HG03064 (cell line): ENCODE results near the gene ARRDC5.
"Not testable (repeated sequence)": the region's sequence is repeated elsewhere in the genome, so short reads cannot be mapped to it uniquely, and the experiment has no call there.

ENCODE experiments used
- ATAC-seq: cut with Tn5 transposase; IDR thresholded peaks from one replicate; pipeline ENCODE4 v1.9.1; 2021; ENCODE audit warnings: low read depth; ENCODE audit not compliant: unreplicated experiment

ARRDC5 gene

DNA sequence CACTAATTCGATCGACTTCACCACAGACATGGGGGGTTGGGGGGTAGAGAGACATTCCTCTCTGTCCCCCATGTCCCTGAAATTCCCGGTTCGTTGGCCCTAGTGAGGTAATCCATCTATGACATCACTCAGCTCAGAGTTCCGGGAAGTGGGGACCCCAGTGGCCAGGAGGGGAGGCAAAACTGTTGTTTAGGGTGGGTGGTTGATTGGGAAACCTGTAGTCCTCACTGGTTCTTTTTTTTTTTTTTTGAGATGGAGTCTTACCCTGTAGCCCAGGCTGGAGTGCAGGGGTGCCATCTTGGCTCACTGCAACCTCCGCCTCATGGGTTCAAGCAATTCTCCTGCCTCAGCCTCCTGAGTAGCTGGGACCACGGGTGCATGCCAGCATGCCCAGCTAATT, at the start of gene ARRDC5:
Gene ARRDC5 (minus strand): TSS at position 101 of the 400 bp plus-strand sequence. CDS start 71 bp downstream, at position 30.
- no peak for ATAC-seq

DNA sequence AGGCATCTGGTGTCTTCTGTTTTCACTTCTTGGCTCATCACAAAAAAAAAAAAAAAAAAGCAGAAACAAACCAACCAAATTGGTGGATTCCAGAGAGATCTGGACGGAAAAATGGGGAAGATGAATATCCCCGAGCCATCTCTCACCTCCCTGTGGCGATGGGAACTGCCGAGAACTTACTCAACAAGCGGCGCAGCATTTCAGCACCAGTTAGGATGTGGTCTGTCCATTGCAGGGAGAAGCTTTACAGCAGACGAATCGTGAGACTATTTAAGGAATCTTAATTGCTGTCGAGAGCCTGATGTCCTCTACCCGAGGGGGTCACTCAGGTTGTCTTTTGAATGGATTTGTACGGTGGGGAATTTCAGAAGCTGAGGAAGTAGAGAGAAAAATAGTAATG, 49.0 kb upstream of the ARRDC5 start:
- no peak for ATAC-seq

DNA sequence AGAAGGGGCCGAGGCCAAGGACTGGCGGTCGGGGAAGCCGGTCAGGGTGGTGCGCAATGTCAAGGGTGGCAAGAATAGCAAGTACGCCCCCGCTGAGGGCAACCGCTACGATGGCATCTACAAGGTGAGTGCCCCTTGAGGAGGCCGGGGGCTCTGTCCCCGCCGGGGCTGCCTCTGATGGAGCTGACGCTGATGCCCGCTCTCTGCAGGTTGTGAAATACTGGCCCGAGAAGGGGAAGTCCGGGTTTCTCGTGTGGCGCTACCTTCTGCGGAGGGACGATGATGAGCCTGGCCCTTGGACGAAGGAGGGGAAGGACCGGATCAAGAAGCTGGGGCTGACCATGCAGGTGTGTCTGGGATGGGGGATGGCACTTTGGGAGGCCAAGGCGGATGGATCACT, 48.0 kb upstream of the ARRDC5 start:
- ATAC-seq: not testable (repeated sequence)

DNA sequence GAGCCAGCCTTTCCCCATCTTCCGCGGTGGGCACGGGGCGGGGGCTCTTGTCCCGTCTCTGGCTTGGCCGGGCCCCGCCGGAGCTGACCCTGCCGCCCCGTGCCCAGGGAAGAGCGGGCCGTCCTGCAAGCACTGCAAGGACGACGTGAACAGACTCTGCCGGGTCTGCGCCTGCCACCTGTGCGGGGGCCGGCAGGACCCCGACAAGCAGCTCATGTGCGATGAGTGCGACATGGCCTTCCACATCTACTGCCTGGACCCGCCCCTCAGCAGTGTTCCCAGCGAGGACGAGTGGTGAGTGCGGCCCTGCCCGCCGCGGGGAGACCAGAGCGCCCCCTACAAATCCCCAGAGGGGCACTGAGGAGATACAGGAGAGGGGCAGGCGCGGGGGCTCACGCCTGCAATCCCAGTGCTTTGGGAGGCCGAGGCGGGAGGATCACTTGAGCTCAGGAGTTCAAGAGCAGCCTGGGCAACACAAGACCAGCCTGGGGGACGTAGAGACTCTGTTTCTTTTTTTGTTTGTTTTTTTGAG, 39.0 kb upstream of the ARRDC5 start:
- not testable (repeated sequence) for ATAC-seq

DNA sequence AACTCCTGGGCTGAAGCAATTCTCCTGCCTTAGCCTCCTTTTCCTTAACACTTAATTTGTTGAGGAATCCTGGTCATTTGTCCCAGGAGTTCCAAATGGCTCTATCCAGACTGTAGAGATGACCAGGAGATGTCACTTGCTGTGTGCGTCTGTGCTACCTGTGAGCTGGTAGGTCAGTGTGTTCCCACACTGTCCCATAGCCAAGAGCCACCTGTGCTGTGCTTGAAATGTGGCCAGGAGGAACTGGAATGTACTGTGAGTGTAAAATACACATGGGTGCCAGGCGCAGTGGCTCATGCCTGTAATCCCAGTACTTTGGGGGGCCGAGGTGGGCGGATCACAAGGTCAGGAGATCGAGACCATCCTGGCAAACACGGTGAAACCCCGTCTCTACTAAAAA, 36.8 kb upstream of the ARRDC5 start:
- no peak for ATAC-seq

DNA sequence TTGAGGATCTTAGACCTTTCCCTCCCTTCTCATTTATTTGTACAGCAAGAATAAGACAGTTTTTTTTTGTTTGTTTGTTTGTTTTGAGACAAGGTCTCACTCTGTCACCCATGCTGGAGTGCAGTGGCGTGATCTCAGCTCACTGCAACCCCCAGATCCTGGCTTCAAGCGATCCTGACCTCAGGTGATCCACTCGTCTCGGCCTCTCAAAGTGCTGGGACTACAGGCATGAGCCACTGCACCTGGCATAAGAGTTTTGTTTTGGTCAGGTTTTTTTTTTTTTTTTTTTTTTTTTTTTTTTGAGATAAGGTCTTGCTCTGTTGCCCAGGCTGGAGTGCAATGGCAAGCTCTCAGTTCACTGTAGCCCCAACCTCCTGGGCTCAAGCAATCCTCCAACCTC, 35.8 kb upstream of the ARRDC5 start:
- not testable (repeated sequence) for ATAC-seq

DNA sequence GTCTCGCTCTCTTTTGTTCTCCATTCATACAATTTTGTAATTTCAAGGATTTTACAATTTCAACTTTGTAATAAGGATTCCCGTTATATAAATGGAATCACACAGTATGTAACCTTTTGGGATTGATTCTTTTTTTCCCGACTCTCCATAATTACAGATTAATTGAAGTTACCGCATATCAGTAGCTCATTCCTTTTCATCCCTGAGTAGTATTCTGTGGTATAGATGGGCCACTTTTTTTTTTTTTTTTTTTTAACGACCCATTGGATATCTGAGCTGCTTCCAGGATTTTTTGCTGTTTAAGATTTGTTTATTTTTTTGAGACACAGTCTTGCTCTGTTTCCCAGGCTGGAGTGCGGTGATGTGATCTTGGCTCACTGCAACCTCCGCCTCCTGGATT, 34.4 kb upstream of the ARRDC5 start:
- no peak for ATAC-seq

DNA sequence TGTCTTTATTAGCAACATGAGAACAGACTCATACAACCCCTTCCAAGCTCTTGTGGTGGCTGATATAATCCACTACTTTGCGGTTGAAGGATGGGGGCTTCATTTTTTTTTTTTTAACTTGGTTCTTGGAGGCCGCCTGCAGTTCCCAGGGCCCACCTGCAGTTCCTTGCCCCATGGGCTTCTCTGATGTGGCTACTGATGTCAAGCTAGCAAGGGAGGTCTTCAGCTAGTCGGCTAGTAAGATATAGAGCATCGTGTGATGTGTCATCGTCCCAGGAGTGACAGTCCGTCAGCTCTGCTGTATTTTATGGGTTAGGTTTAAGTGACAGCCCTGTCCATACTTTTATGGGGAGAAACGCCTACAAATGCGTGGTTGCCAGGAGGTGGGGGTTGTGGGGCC, 32.7 kb upstream of the ARRDC5 start:
- no peak for ATAC-seq

DNA sequence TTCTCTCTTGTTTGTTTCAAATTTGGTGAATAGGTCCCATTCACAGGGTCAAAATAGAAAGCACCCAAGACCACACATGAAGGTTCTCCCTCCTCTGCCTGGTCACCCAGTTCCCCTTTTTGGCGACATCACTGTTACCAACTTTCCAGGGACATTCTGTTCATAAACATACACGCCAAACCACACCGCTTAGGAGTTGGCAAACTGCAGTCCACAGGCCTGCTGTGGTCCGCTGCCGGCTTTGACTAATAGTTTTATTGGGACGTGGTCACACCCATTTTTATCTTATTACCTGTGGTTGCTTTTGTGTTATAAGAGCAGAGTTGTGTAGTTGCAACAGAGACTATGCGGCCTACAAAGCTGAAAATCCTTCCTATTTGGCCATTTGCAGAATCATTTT, 30.8 kb upstream of the ARRDC5 start:
- ATAC-seq: no peak

DNA sequence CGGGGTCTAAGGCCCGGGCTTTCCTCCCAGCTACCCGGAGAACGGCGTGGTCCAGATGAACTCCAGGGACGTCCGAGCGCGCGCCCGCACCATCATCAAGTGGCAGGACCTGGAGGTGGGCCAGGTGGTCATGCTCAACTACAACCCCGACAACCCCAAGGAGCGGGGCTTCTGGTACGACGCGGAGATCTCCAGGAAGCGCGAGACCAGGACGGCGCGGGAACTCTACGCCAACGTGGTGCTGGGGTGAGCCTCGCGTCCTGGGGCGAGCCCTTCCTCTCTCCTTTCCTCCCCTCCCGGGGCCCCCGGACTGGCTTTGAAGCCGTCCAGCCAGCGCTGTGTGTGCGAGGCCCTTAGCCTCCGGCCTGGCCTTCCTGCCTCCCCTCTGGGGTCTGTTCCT, 30.0 kb upstream of the ARRDC5 start:
- ATAC-seq: no peak

DNA sequence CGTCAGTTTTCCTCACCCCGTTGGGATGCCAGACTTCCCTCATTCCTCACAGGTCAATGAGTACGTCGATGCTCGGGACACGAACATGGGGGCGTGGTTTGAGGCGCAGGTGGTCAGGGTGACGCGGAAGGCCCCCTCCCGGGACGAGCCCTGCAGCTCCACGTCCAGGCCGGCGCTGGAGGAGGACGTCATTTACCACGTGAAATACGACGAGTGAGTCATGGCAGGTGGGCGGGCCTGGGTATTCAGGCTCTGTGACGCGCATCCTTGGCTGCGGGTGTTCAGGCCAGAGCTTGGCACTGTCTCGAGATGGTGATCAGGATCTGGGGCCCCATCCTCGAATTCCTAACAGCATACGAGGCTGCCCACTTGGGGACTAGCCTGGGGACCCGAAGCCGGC, 28.0 kb upstream of the ARRDC5 start:
- no peak for ATAC-seq

DNA sequence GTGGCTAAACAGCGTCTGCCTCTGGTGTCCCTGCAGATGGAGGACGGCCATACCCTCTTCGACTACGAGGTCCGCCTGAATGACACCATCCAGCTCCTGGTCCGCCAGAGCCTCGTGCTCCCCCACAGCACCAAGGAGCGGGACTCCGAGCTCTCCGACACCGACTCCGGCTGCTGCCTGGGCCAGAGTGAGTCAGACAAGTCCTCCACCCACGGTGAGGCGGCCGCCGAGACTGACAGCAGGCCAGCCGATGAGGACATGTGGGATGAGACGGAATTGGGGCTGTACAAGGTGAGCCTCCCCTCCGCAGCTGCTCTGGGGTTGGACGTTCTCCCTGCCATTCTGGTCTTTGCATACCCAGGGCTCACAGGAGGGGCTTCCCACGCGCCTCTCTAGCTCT, 26.5 kb upstream of the ARRDC5 start:
- ATAC-seq: no peak

DNA sequence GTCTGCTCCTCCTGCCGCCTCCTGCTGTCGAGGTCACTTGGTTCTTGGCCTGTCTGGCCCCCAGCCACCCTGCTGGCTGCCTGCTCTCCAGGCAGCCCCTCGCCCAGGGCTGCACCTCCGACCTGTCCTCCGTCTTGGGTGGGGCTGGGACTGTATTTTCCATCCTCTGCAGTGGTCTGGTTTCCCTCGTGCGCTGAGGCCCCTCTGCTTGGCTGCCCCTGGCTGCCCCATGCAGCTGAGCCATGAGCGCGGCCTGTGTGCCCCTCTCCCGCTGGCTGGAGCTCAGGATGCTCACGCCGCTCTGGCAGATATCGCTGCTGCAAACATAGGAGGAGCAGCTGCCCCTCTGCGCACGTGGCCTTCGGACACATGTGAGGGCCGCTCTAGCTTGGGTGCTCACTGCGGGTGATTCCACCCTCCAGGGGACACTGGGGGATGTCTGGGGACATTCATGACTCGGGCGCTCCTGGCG, 20.6 kb upstream of the ARRDC5 start:
- no peak for ATAC-seq

DNA sequence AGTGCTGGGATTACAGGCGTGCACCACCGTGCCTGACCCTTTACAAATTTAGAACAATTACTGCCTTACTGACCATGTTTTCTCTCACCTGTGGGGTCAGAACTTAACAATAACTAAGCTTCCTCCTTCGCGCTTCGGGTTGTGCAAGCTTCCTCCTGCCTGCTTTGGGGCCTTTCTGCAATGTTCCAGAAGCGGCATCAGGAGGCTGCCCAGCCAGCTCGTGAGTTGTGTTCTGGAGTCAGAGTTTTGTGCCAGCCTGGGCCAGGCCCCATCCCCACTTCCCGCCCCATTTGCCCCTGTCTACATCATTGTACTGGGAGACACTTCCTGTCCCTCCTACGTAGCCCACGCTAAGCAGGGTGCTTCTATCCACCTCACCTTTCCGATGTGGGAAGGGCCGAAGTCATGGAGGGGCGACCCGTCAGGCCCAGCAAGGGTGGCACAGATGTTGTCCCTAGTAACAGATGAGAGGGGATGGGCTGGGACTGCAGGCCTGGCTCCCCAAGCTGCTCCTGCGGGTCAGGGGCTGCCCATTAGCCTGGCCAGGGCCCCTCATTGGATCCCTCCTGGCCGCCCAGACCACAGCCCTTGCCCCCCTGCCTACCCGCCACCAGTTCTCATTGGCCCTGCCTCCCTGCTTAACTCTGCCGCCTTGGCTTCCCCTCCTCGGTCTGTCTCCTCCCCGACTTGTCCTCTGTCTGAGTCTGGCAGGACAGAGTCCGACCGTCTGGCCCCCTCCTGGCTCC, 20.0 kb upstream of the ARRDC5 start:
- no peak for ATAC-seq

DNA sequence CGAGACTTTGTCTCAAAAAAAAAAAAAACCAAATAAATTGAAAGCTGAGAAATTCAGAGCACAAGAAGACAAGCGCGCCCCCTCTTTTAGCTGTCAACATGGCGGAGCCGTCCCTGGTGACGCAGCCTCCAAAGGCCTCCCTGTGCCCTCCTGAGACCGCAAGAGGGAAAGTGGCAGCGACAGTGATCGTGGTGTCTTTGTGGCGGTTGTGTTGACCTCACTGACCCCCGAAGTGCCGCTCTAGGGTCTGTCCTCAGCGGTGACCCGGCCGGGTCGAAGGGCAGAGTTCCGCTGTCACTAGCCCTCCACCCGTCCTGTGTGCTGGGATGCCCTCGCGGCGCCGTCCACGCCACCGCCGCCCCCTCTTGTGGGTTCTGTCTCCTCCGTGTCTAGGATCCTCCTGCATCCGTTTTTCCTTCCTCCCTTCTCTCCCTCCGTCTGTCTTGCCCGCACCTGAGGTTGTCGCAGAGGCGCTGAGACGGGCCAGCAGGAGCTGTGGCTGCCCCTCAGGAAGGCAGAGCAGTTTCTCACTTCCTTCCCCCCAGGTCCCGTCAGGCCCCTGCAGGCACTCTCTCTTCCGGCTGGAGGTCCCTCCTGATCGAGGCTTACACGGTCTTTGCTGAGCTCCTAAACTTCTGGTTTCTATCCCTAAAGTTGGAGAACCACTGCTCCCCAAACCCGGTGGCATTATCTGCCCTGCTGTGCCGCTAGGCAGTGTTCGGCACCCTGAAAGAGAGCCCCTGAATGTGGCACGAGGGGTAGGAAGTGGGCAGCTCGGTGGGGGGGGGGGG, 13.8 kb upstream of the ARRDC5 start:
- ATAC-seq: no peak

DNA sequence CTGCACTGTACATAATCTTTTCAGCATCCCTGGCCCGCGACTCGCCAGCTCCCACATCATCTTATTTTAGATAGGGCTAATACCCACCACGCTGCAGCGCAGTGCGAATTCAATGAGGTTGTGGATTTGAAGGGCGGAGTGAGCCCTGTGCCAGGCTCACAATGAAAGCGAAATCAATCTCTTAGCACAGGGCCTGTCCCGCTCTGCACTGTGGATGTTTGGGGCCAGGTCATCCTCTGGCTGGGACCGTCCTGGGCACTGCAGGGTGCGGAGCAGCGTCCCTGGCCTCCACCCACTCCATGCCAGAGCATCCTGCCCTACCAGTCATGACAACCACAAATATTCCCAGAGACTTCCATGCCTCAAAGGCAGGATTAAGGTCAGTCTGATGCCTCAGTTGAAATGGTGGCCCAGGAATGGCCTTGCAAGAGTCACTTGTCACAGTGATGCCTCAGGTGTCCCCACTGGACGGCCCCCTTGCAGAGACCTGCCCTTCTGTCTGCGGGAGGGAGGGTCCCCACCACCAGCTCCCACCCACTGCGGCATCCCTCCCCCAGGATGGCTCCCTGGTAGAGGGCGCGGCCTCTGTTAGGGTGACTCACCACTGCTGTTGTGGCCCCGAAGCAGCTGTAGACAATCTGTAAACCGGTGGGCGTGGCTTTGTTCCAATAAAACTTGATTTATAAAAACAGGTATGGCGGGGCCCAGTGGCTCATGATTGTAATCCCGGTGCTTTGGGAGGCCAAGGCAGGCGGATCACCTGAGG, 12.2 kb upstream of the ARRDC5 start:
- no peak for ATAC-seq

DNA sequence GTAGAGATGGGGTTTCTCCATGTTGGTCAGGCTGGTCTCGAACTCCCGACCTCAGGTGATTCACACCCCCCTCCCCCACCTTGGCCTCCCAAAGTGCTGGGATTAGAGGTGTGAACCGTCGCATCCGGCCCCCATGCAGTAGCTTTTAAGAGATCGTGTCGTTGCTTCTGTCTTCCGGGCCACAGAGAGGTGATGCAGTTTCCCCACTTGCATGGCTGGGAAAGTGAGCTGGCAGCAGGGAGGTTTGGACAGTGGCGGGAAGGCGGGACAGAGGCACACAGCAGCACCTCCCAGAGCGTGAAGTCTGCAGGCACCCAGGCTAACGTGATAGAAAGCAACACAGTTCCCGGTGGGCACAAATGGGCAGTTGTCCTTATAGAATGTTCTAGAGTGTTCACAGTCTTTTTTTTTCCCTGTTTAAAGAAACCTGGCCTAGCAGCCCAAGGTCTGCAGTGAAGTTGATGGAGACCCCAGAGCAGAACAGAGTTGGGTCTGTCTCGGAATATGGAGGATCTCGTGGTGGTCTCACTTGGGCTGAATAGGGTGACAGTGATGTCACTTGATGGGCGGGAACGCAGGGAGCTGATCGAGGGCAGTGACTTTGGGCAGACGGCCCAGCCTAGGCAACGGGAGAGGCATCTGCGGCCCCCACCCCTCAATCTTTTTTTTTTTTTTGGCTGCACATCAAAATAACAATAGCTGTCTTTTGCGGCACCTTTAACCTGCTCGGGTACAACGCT, 11.5 kb upstream of the ARRDC5 start:
- ATAC-seq: no peak

DNA sequence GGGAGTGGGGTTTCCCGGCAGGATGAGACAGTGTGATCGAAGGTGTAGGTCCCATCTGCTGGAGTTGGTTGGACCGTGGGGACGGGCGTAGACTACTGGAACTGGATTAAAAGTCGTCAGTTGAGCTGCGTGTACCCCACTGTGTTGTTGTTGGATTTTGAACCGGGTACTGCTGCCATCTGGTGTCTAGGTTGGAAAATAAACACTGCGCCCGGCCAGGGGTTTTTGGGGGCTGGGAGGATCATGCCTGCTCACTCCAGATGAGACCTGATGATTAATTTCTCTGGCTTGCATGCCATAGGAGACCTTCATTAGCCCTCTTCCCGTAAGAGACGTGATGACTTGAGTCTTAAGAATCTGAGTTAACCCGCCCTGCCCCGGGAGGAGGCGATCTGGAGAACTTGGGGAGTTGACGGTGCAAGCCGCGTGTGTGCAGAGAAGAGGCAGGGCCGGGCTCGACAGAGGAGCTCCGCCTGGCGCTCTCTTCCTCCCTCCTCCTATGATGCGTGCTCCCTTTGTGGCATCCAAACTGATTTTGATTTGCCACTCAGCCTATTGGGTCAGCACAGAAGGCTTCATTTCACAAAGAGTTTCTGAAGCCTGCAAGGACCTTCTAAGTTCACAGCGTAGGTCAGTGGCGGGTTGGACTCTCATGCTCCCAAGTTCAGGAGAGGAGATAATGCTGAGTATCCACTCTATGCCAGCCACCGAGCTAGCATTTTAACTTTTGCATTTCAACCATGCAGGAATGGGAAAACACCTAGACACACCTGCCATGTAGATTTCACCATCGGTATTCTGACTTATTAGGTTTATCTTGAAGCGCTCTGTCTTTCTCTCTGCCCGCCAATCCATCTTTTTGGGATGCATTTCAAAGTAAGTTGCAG, 9.3 kb upstream of the ARRDC5 start:
- no peak for ATAC-seq

DNA sequence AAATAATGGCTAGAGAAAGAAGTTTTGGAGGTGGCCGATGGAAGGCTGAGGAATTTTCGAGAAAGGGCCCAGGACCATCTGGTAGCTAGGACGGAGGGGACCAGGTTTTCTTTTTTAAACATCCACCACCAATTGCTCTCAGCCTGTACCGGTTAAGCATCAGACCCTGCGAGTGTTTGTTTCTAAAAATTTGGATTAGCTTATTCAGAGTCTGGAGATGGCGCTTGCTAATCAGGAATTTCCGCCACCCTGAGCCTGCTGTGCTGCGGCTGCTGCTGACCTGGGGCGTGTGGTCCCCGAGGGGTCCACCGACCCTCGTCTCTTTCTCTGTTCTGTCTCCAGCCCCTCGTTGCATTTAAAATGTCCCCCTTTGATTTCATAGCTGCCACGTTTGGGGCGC, 8.6 kb upstream of the ARRDC5 start:
- ATAC-seq: no peak
